Measurements from ENCODE around the gene CST9.

DNA sequence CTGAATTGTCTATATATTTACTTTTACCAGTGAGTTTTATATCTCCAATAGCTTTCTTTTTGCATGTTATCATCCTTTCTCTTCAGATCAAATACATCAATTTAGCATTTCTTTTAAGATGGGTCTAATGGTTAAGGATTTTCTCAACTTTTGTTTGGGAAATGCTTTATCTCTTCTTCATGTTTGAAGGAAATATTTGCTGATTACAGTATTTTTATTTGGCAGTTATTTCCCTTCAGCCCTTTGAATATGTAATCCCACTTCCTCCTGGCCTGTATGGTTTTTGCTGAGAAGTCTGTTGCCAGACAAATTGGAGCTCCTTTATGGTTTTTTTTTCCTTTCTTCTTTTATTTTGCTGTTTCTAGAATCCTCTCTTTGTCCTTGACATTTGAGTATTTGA, 30.7 kb downstream of the CST9 start:
- TF ChIP-seq, protein P1, sequence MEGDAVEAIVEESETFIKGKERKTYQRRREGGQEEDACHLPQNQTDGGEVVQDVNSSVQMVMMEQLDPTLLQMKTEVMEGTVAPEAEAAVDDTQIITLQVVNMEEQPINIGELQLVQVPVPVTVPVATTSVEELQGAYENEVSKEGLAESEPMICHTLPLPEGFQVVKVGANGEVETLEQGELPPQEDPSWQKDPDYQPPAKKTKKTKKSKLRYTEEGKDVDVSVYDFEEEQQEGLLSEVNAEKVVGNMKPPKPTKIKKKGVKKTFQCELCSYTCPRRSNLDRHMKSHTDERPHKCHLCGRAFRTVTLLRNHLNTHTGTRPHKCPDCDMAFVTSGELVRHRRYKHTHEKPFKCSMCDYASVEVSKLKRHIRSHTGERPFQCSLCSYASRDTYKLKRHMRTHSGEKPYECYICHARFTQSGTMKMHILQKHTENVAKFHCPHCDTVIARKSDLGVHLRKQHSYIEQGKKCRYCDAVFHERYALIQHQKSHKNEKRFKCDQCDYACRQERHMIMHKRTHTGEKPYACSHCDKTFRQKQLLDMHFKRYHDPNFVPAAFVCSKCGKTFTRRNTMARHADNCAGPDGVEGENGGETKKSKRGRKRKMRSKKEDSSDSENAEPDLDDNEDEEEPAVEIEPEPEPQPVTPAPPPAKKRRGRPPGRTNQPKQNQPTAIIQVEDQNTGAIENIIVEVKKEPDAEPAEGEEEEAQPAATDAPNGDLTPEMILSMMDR (IDR thresholded peaks at IDR 0.05 in 8 of 11, conservative IDR thresholded peaks at IDR 0.05 in 3 of 11): no peak
- no peak for TF ChIP-seq POLR2A (IDR thresholded peaks at IDR 0.05)
